ENCODE results near the gene ITSN1.

GRCh38 chr21:33684068-33684467 lies 41.8 kb downstream of the ITSN1 start:
- TF ChIP-seq CTCF (IDR thresholded peaks at IDR 0.05; ENCODE audit: low read depth, low read length, poor library complexity, severe bottlenecking), result no peak
- TF ChIP-seq EZH2phosphoT487 (IDR thresholded peaks at IDR 0.05; ENCODE audit: borderline replicate concordance, low read length), result no peak

All from DOHH2 (cell line).